Daoy (cell line): ENCODE results near the gene CDC42BPA. TPM values are rescaled to one million over a fixed set of nuclear protein-coding genes. Genes with fewer than 3 reads are reported as not detected.
"Not testable (repeated sequence)": the region's sequence is repeated elsewhere in the genome, so short reads cannot be mapped to it uniquely, and the experiment has no call there.

Experiments used
- DNase-seq: peaks from one replicate; pipeline ENCODE4 v3.0.0-alpha.2; 2015; ENCODE audit warnings: low read depth
- total RNA-seq: library from RNA; depleted of rRNA; stranded (reverse); fragments of >200 nt; shearing (Covaris generic); gene quantifications from 2 replicates; pipeline ENCODE4 v1.2.3, GENCODE V29; 2014

Gene CDC42BPA
- total RNA-seq, 1 experiment from 2014 or later: 18.5 TPM

DNA sequence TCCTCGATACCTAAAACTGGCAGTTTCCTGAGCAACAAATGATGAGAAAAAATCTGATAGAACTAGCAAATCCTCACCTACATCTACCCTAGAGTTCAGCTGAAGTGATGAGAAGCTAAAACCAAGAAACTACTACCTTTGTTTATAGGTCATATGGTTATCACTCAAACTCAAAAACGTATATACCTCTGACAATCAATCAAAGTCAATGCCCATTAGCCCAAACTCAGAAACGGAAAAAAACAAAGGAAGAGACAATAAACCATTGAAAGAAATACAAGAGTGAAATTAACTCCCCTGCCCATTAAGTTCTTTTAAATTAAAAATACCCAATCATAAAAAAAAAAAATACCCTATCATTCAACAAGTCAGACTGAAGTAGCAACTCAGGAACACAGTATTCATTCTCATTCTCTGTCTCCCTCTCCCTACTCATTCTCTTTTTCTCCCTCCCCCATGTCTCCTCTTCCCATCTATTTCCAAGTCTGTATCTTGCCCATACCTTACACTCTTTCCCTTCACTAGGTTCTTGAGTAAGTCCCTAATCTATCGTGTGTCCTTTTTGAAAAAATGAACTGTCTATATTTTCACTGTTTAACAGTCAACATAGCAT is 6.8 kb downstream of the CDC42BPA start:
- no peak for DNase-seq

DNA sequence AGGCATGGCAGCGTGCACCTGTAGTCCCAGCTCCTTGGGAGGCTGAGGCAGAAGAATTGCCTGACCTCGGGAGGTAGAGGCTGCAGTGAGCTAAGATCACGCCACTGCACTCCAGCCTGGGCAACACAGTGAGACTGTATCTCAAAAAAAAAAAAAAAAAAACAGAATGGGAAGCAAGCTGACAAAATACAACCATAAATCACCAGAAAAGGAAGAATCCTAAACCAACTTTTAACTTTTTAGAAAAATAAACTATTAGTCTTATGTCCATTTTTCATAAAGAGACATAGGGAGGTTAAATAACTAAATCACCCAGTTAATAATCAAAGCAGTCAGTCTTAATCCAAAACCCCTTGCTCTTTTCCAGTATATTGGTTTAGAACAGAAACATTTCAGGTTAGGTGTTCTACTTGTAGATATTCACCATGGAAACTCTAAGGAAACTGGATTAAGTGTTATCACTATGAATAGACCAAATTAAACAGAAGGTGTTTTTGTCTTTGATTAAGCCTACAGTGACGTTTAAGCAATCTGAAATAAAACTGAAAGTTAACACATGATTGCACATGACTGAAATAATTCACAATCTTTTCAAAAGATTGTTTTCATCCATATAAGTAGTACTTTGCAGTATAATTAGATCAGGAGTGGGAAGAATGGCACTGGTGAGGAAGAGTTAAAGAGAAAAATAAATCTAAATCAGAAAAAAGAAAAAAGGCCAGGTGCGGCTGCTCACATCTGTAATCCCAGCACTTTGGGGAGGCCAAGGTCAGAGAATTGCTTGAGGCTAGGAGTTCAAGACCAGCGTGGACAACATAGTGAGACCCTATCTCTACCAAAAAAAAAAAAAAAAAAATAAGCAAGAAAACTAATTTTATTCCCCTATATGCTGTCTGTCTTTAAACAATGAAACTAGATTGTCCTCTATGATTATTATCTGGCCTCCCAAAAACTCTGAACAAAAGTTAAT is 9.6 kb downstream of the CDC42BPA start:
- DNase-seq: no peak

DNA sequence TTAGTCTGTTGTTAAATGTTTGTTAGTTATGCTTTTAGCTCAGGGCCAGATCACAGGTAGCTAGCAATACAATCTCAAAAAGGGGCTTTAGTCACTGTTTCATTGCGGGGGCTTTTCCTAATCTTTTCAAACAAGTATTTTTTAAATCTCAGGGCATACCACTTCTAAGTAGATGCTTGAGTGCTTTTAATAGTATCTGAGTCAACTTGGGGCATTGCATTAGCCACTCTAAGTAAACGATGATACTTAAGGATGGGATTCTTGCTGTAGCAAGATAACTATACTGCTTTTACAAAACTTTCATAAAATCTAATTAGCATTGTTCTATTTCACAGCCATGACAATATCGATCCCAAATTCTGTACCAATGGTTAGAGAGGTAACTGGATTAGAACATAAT is 11.6 kb downstream of the CDC42BPA start:
- DNase-seq: no peak

DNA sequence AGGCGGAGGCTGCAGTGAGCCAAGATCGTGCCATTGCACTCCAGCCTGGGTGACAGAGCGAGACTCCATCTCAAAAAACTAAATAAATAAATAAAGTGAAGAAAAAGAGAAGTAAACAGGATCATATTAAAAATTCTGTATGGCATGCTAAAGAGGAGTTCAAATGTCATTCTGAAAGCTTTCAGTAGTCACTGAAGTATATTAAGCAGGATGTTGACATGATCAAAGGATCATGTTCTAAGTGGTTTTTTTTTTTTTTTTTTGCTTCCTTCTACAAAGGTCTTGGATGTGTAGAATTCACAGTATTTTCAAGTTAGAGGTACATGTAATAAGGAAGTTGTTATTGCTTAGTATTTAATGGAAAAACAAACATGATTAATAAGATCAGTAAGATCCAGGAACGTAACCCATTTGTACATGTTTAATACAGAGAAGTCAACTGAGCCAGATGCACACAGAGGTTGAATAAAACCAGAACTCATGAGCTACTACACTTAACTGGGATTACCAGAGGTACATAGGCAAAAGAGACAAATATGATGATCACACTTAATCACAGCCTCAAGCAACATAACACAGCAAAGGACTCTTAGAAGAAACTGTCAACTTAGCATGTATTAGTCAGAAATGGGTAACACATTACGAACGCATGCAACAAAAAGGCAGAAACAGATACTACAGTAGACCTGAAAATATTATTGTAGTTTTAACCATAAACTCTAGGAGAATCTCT is 12.2 kb downstream of the CDC42BPA start:
- no peak for DNase-seq

DNA sequence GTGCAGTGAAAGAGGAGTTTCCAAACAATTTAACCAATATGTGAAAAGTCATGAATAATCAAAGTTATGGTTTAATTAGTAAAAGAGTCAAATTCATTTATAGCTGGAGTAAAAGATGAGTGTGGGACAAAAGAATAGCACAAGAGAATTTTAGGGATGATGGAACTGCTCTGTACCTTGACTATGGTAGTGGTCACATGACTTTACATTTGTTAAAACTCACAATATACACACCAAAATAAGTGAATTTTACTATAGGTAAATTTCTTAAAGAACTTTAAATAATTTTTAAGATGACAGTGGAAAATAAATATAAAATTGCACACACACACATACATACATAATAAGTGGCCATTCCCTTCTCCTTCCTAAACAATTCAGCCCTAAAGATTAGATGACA is 13.6 kb downstream of the CDC42BPA start:
- DNase-seq: no peak

DNA sequence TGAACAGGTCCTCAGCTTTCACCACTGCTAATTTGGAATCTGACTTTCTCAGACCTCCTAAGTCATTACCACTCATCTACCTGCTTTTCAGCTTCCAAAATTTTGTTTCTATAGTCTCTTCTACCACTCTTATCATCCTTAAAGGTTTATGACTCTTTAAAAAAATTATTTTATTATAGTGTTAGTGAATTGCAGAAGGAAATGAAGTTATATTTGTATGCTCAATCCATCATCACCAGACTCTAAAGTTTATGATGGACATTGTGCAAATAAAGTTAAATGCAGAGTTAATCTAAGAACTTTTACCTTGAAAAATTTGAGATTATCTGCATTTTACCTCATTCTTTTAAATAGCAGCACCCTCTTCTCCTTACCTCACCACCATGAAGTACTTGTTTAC is 14.6 kb downstream of the CDC42BPA start:
- DNase-seq: no peak

DNA sequence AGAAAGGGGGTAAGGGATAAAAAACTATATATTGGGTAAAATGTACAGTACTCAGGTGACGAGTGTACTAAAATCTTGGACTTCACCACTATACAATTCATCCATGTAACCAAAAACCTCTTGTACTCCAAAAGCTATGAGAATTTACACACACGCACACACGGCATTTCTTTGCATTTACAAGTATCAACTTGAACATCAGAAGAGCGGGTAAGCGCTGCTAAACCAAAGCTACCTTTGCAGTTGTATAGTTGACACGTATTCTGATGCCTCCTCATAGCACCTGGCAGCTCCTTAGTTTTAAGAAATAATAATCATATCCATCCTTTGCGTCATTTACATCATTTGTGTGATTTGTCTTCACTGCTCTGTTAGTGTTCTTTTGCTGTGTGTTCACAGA is 17.6 kb downstream of the CDC42BPA start:
- DNase-seq: no peak

DNA sequence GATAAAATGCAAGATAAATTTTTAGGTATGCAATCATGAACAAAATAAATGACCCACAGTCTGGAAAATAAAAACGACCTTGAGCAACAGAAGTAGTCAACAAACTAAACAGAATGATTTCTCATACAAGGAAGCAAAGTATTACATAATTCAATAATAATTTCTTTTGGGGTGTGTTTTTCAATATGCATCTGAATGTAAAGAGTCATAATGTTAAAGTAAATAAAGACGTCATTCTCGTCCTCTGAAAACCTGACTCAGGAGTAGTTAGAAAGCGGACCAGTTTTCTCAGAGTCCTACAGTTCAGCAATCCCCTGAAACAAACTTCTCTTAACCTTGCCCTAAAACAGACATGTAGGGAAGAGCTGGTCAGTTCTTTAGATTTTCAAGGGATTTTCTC is 18.6 kb downstream of the CDC42BPA start:
- DNase-seq: no peak

DNA sequence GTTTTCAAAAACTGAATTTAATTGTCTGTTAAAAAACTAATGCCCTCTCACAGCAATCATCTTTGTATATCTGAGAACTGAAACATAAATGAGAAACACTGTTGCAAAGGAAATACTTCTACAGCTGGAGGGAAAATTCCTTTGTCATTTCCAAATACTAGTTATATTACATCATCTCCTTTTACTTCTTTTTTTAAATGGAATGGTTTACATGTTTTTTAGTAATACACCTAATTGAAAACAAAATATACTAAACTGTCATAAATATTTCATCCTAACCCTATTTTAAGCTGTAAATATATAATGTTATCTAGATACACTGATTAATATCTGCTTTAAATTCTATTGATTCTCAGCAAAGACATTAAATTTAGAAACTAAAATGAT is 19.1 kb downstream of the CDC42BPA start:
- no peak for DNase-seq

DNA sequence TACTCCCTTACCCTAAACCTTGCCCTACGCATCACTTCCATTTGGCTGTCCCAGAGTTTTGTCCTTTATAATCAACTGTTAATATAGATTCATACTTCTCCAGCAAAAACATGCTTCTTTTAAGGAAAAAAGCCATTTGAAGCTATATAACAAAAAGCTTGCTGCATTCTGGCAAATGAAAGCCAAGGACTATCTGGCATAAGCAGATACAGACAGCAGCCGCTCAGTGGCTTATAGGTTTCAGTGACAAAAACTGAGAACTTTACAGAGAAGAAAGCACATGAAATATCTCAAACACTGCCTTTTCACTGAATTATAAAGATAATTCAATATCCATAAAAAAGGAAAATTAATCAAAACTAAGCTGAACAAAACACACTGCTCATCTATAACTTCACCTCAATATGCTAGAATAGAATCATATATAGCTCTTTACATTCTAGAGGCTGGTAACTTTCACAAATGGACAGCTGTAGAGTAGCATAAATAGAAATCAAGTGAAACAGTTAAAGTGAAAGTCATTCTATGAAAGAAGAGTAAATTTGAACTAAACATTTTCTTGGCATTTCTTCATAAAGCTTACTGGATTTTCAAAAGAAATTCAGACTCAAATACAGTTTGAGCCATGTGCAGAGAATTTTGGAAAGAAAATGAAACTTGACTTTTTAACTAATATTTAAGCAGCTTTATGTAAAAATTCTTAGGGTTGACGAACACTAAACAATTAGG is 19.6 kb downstream of the CDC42BPA start:
- no peak for DNase-seq

DNA sequence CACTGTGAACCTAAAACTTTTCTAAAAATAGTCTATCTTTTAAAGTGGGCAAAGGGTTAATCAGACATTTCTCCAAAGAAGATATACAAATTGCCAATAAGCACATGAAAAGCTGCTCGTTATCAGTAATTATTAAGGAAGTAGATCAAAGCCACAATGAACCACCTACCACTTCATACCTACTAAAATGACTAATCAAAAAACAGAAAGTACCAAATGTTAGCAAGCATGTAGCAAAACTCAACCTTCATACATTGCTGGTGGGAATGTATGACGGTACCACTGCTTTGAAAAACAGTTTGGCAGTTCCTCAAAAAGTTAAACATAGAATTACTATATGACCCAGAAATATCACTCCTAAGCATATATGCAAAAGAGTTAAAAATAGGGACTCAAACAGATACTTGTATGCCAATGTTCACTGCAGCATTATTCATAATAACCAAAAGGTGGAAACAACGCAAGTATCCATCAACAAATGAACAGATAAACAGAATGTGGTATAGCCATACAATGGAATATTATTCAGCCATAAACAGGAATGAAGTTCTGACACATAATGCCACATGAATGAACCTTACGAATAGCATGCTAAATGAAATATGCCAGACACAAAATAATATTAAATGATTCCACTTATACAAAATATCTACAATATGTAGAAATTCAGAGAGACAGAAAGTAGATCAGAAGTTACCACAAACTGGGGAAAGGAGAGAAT is 21.1 kb downstream of the CDC42BPA start:
- DNase-seq: no peak

DNA sequence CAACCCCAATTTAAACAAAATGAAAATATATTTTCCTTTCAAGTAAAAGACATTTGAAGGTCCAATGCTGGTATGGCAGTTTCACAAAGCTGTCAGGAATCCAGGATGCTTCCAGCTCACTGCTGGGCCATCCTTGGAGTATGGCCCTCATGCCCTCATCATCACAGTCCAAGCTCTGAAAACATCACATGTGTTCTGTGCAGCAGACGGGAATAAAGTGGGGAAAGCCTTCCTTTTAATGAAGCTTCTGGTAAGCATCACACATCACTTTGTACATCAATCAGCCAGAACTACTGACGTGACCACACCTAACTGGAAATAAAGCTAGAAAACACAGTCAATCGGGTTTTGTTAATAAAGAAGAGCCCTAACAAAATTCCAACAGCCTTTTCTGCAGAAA is 22.7 kb downstream of the CDC42BPA start:
- DNase-seq: no peak

DNA sequence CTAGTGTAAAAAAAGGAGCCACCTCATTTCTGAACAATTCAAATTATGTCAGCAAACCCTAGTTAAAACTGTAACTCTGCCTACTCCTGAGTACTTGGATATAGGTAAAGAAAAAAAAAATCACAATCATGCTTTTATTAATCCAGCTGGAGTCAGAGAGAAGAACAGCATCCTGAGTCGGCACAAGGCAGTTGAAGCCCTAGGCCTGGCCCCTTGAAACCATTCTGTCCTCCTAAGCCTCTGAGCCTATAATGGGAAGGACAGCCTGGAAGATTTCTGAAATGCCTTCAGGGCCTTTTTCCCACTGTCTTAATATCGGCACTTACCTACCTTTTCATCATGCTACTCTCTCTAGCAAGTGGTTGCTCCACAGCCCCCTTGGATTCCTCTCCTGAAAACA is 32.5 kb downstream of the CDC42BPA start:
- no peak for DNase-seq

DNA sequence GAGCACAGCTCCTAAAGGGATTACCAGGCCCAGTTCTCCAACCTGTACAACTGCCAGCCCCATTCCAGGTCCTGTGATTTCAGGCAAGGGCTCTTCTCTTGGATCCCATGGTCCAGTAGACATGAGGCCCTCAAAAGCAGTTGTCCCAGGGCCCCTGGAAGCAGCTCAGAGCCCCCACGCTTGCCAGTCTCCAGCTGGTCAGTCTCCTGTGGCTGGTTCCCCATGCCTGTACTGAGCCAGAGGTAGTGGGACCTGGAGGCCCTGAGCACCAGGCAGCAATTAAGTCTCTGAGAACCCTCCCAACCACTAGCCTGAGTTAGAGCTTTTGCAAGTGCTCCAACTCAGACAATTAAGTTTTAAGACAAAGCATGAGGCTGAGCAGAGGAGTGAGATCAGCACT is 36.9 kb downstream of the CDC42BPA start:
- DNase-seq: no peak

DNA sequence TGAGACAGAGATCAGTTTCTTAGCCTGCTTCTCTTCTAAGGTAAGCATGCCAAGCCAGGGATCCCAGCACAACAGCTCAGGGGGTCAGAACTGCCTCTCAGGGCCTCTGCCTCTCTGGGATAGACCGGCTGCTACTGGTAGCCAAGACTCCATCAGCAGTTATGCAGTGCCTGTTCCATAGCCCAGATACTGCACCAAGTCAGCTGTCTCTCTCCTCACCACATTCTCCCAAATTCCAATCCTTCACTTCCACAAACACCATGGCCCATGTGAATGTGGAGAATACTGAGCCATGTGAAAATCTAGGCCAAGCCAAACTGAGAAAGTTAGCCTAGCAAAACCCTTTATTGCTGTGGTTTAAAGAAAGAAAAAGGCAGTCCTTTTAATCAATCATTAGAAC is 37.5 kb downstream of the CDC42BPA start:
- DNase-seq: no peak

DNA sequence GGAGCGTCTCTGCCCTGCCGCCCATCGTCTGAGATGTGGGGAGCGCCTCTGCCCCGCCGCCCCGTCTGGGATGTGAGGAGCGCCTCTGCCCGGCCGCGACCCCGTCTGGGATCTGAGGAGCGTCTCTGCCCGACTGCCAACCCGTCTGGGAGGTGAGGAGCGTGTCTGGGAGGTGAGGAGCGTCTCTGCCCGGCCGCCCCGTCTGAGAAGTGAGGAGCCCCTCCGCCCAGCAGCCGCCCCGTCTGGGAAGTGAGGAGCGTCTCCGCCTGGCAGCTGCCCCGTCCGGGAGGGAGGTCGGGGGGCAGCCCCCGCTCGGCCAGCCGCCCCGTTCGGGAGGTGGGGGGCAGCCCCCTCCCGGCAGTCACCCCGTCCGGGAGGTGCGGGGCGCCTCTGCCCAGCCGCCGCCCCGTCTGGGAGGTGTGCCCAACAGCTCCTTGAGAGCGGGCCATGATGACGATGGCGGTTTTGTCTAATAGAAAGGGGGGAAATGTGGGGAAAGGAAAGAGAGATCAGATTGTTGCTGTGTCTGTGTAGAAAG is 42.1 kb downstream of the CDC42BPA start:
- DNase-seq: not testable (repeated sequence)

DNA sequence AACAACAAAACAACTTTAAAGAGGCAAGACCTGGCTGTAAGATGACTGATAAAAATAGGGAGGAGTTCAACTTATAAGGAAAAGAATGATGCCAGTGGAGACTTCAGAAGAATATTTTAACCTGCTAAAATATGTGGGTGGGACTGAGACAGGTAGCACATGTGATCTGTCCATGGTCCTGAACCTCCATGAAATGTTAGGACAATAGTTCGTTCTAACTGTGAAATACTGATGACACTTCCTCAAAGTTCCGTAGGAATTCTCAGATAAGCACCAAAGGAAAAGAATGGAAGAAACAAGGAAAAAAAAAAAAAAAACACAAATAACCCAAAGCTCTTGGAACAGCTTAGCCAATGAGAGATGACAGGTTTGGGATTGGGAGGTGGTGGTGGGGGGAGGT is 44.7 kb downstream of the CDC42BPA start:
- DNase-seq: peak; percentile 9

DNA sequence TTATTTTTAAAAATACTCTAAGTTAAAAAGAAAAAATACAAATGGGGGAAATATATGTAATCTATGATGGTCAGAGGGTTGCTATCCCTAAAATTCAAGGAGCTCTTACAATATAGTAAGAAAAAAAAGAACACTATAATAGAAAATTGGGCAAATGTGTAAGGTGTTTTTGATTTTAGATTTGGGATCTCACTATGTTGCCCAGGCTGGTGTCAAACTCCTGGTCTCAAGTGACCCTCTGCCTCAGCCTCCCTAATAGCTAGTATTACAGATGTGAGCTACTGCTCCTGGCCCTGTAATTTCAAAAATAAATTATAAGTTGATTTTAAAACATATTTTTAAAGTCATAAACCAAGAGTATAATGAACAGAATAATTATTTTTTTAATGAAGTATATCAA is 45.9 kb downstream of the CDC42BPA start:
- DNase-seq: no peak

DNA sequence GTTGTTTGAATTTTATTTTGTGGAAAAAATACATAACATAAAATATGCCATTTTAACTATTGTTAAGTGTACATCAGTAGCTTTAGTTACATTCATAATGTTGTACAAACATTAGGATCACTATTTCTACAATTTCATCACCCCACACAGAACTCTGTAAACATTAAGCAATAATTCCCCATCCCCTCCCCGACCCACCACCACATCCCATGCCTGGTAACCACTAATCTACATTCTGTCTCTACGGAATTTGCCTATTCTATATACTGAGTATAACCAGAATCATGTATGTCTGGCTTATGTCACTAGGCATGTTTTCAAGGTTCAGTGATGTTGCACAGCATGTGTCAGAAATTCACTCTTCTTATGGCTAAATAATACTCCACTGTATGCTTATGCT is 47.7 kb downstream of the CDC42BPA start:
- DNase-seq: no peak

DNA sequence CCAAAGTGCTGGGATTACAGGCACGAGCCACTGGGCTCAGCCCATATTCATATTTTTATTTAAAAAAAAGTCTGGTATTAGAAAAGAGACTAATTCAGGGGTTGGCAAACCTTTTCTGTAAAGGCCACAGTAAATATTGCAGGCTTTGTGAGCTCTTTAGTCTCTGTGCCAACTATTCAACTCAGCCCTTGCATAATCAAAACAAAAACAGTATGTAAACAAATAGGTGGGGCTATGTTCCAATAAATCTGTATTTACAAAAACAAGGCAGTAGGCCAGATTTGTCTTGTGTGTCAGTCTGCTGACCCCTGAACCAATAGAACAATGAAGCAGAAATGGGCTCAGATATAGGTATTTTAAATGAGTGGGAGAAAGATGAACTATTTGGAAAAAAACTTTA is 49.3 kb downstream of the CDC42BPA start:
- DNase-seq: no peak

DNA sequence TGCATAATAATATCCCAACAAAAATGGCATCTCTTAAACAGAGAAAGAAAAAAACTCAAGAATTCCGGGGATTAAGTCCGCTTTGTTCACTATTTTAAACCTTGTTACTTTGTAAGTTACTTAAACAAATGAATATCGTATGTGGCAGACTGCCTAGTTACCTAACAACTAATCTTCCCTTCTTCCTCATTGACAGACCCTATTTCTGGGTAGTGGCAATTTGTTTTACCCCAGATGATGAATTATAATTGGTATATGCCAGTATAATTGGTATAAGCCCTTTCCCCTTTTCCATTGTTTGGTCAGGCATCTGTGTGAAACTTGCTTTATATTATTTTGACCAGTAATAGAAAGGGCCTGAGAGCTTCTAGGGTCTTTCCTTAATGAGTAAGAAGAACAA is 52.4 kb downstream of the CDC42BPA start:
- no peak for DNase-seq
